ENCODE data around the gene CA5A. TPM values are rescaled to one million over a fixed set of nuclear protein-coding genes. Genes with fewer than 3 reads are reported as not detected.
A peak's percentile ranks its signal among the peaks of the same experiment; 100 is the strongest.
"Not testable (repeated sequence)": the region's sequence is repeated elsewhere in the genome, so short reads cannot be mapped to it uniquely, and the experiment has no call there.

The CA5A gene
- under 1 TPM in 10 of 12 donors, not detected in 2; 0.03 to 0.45 (median 0.09) TPM for polyA plus RNA-seq (ENCODE audit: insufficient read length in 12 of 12)
- long read RNA-seq, donor 1, result 0 reads
- long read RNA-seq, donor 2, result 0 reads
- long read RNA-seq, donor 3, result 0 reads
- long read RNA-seq, donor 4, result 0 reads
- long read RNA-seq, donor 5, result 0 reads
- long read RNA-seq, donor 6, result 0 reads
- long read RNA-seq, donor 7, result 0 reads
- long read RNA-seq, donor 8, result 0 reads
- long read RNA-seq, donor 9, result 0 reads
- long read RNA-seq, donor 10, result 0 reads
- long read RNA-seq, donor 11, result 0 reads

- DNase-seq, result no peak
Measured at GRCh38 chr16:87936375-87937230, at the start of gene CA5A. TSS of gene CA5A (minus strand) at chr16:87936529. CDS start at chr16:87936450, 79 bp downstream.

GRCh38 chr16:87985493-87985892, 49.2 kb upstream of the CA5A start:
- DNase-seq, result not testable (repeated sequence)

- DNase-seq, result no peak
Measured at GRCh38 chr16:87984632-87985267, 48.4 kb upstream of the CA5A start.

GRCh38 chr16:87984180-87984579, 47.9 kb upstream of the CA5A start:
- not testable (repeated sequence) for DNase-seq

- not testable (repeated sequence) for DNase-seq
Measured at GRCh38 chr16:87983737-87984097, 47.4 kb upstream of the CA5A start.

GRCh38 chr16:87983072-87983736, 46.9 kb upstream of the CA5A start:
- not testable (repeated sequence) for DNase-seq

- no peak for DNase-seq
Measured at GRCh38 chr16:87982581-87983041, 46.3 kb upstream of the CA5A start.

GRCh38 chr16:87981376-87981775, 45.0 kb upstream of the CA5A start:
- DNase-seq, result not testable (repeated sequence)

- DNase-seq, result not testable (repeated sequence)
Measured at GRCh38 chr16:87979911-87980630, 43.7 kb upstream of the CA5A start.

GRCh38 chr16:87979352-87979751, 43.0 kb upstream of the CA5A start:
- DNase-seq, result no peak

GRCh38 chr16:87978127-87978526, 41.8 kb upstream of the CA5A start:
- DNase-seq, result no peak

GRCh38 chr16:87976665-87977064, 40.3 kb upstream of the CA5A start:
- no peak for DNase-seq

- no peak for DNase-seq
Measured at GRCh38 chr16:87974178-87974577, 37.8 kb upstream of the CA5A start.

- no peak for DNase-seq
Measured at GRCh38 chr16:87973717-87974116, 37.4 kb upstream of the CA5A start.

- no peak for DNase-seq
Measured at GRCh38 chr16:87971933-87972332, 35.6 kb upstream of the CA5A start.

- DNase-seq, result no peak
Measured at GRCh38 chr16:87970186-87970585, 33.9 kb upstream of the CA5A start.

GRCh38 chr16:87968541-87968940, 32.2 kb upstream of the CA5A start:
- no peak for DNase-seq

- DNase-seq, result no peak
Measured at GRCh38 chr16:87966685-87967185, 30.4 kb upstream of the CA5A start.

- peak; percentile 73 for DNase-seq
Measured at GRCh38 chr16:87966064-87966645, 29.8 kb upstream of the CA5A start.

GRCh38 chr16:87965417-87965816, 29.1 kb upstream of the CA5A start:
- no peak for DNase-seq
